Skeletal muscle satellite cell (primary cell): Measurements from ENCODE around the gene FRMD4A.

ENCODE experiments used
- H3K27me3 ChIP-seq: 2 replicates; pipeline ENCODE4 v1.7.0; 2013; ENCODE audit warnings: low read length; ENCODE audit not compliant: control insufficient read depth, insufficient read depth
- H3K36me3 ChIP-seq: 2 replicates; pipeline ENCODE4 v1.7.0; 2013; ENCODE audit warnings: mild to moderate bottlenecking, control low read depth, low read length; ENCODE audit not compliant: insufficient read depth
- H3K4me1 ChIP-seq: 2 replicates; pipeline ENCODE4 v1.7.0; 2013; ENCODE audit warnings: low read length; ENCODE audit not compliant: control insufficient read depth, insufficient read depth
- H3K4me2 ChIP-seq: 2 replicates; pipeline ENCODE4 v1.7.0; 2013; ENCODE audit warnings: mild to moderate bottlenecking, low read length
- H3K4me3 ChIP-seq: 2 replicates; pipeline ENCODE4 v1.7.0; 2013; ENCODE audit warnings: low read length
- H3K9ac ChIP-seq: 2 replicates; pipeline ENCODE4 v1.7.0; 2013; ENCODE audit warnings: mild to moderate bottlenecking, low read depth, low read length, moderate library complexity
- H3K9me3 ChIP-seq: replicated peaks from 2 replicates; pipeline ENCODE4 v1.7.0; 2013; ENCODE audit warnings: mild to moderate bottlenecking, control low read depth, low read length

The FRMD4A gene

GRCh38 chr10:13706604-13707003, 624.1 kb downstream of the FRMD4A start:
- H3K9me3 ChIP-seq: no peaks in the 10 kb centered on the region
- H3K36me3 ChIP-seq: peaks cover 26% of the 10 kb centered on the region
- H3K4me1 ChIP-seq: peaks cover 46% of the 10 kb centered on the region
- H3K9ac ChIP-seq: peak overlapping the region; percentile 87
- no peaks in the 10 kb centered on the region for H3K27me3 ChIP-seq
- H3K4me2 ChIP-seq: peak overlapping the region; percentile 94
- peak overlapping the region; percentile 94 for H3K4me3 ChIP-seq

- Histone ChIP-seq H3K36me3 (peaks cover 30% of the 10 kb centered on the region), H3K27me3 (no peaks in the 10 kb centered on the region), H3K4me1 (peaks cover 43% of the 10 kb centered on the region), H3K9me3 (no peaks in the 10 kb centered on the region), H3K4me3 (peak overlapping the region; percentile 94), H3K9ac (peak overlapping the region; percentile 87), H3K4me2 (peak overlapping the region; percentile 94)
These were observed 624.5 kb downstream of the FRMD4A start for GRCh38 chr10:13706175-13706574.

DNA sequence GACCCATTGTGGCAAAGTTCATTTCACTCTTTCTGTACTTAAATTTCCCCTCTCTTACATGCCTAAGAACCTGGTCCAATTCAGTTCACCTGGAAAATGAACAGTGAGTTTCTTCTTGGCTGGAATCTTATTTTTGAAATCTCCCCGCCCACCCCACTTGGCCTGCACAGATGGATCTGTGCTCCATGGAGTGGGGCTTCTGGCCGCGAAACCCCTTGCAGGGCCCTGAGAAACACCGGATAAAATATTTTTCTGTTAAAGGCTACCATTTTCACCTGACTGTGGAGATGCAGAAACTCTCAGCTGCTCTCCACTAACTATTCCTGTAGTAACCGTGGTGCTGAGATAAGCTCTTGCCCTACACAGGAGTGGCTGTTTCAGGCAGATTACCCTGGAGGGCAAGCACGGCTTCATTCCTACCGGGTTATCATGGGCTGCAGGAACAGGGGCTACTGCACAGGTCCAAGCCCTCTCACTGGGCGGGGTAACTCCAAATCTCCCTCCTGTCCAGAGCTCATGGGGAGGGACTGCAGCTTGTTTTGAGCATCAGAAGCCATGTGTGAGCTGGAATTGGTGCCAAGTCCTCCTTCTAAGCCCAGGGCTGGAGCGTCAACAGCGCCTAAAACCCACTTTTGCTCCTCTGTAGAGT, 625.1 kb downstream of the FRMD4A start:
- Histone ChIP-seq H3K9ac (peak overlapping the region; percentile 87), H3K4me1 (peaks cover 43% of the 10 kb centered on the region)

DNA sequence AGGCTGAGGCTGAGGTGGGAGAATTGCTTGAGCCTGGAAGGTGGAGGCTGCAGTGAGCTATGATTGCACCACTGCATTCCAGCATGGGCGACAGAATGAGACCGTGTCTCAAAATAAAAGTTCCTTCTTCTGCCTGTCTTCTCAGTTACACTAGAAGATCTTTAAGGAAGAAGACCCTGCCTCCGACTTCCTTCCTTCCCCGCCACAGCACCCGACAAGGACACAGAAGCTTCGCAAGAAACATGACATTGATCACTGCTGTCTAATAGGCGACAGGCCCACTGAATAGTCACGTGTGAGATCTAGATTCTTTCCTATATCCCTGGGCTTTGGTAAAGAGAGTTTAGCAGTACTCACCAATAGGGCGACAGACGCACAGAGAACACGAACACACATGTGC, 625.8 kb downstream of the FRMD4A start:
- H3K4me2 ChIP-seq: peak overlapping the region; percentile 94
- no peaks in the 10 kb centered on the region for H3K27me3 ChIP-seq
- H3K9me3 ChIP-seq: no peaks in the 10 kb centered on the region
- peaks cover 40% of the 10 kb centered on the region for H3K36me3 ChIP-seq
- H3K4me1 ChIP-seq: peaks cover 43% of the 10 kb centered on the region
- H3K4me3 ChIP-seq: peak overlapping the region; percentile 94
- no peak overlapping the region for H3K9ac ChIP-seq

More for the DNA sequence above, 625.1 kb downstream of the FRMD4A start:
- H3K4me3 ChIP-seq: peak overlapping the region; percentile 94
- peak overlapping the region; percentile 94 for H3K4me2 ChIP-seq
- H3K36me3 ChIP-seq: peaks cover 34% of the 10 kb centered on the region
- H3K9me3 ChIP-seq: no peaks in the 10 kb centered on the region
- no peaks in the 10 kb centered on the region for H3K27me3 ChIP-seq

DNA sequence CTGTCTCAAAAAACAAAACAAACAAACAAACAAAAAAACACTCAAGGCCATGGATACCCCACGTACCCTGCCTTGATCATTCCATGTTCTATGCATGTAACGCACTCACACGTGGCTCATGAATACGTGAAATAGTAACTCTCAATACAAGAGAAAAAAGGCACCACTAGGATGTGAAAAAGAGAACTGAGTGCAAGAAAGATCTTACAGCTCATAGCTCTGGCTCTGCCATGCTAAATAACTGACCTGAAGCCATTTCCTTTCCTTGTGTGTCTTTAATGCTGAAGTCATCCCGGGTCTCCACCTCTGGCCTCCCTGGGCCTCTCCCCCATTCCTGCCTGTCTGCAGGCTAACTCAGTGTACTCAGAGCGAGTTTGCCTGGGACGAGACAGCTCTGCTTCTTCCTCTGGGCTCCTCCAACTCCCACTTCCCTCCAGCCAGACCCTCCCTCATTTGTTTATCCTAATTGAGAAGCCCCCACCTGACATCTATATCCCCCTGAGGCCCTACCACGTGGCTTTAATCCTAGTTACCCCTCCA, 626.7 kb downstream of the FRMD4A start:
- Histone ChIP-seq H3K36me3 (peaks cover 48% of the 10 kb centered on the region), H3K9ac (no peak overlapping the region), H3K27me3 (no peaks in the 10 kb centered on the region), H3K9me3 (no peaks in the 10 kb centered on the region), H3K4me1 (peaks cover 43% of the 10 kb centered on the region), H3K4me3 (peak overlapping the region; percentile 94), H3K4me2 (peak overlapping the region; percentile 94)

- H3K4me1 ChIP-seq: peaks cover 37% of the 10 kb centered on the region
- H3K4me3 ChIP-seq: no peak overlapping the region
- no peaks in the 10 kb centered on the region for H3K27me3 ChIP-seq
- no peaks in the 10 kb centered on the region for H3K9me3 ChIP-seq
- no peak overlapping the region for H3K9ac ChIP-seq
- H3K36me3 ChIP-seq: peaks cover 54% of the 10 kb centered on the region
- peak overlapping the region; percentile 50 for H3K4me2 ChIP-seq
These were observed 627.5 kb downstream of the FRMD4A start for GRCh38 chr10:13703101-13703818.

DNA sequence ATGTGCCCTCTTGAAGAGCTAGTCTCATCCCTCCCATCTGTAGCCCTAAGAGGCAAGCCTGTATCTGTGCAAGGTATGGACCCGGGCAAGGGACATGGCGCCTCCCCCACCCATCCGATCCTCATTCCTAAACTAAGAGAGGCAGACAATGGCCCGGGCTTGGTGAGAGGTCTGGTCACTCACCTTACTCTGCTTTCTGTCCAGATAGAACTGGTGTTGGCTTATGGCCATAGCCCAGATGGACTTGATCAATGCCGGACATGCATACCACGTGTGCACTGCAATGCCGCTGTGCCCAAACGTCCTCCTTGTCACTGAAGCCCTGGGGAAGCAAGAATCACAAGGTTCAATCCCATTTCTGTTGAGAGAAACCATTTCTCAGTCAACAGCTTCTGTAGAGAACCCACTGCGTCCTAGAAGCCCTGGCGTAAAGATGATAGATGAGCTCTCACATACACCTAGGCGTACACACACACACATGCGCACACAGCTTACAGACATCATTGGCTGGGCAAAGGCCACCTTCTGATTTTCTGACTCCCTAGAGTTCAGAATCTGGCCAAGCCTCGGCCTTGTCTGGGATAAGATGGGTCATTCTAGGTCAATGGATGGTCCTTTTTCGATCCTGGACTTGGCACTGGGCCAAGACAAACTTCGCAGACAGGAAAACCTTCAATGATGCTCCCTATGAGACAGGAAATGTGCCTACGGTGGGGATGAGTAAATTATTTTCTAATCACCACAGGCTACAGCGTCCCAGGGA, 629.4 kb downstream of the FRMD4A start:
- H3K36me3 ChIP-seq: peaks cover 73% of the 10 kb centered on the region
- no peak overlapping the region for H3K9ac ChIP-seq
- H3K27me3 ChIP-seq: no peaks in the 10 kb centered on the region
- peaks cover 30% of the 10 kb centered on the region for H3K4me1 ChIP-seq
- no peak overlapping the region for H3K4me3 ChIP-seq
- H3K4me2 ChIP-seq: no peak overlapping the region
- H3K9me3 ChIP-seq: no peaks in the 10 kb centered on the region

GRCh38 chr10:13700473-13701144, 630.1 kb downstream of the FRMD4A start:
- no peaks in the 10 kb centered on the region for H3K27me3 ChIP-seq
- peaks cover 23% of the 10 kb centered on the region for H3K4me1 ChIP-seq

GRCh38 chr10:13699216-13699615, 631.5 kb downstream of the FRMD4A start:
- peaks cover 9% of the 10 kb centered on the region for H3K4me1 ChIP-seq
- no peaks in the 10 kb centered on the region for H3K9me3 ChIP-seq
- no peak overlapping the region for H3K4me3 ChIP-seq
- no peaks in the 10 kb centered on the region for H3K27me3 ChIP-seq
- no peak overlapping the region for H3K9ac ChIP-seq
- H3K36me3 ChIP-seq: peaks cover 79% of the 10 kb centered on the region
- H3K4me2 ChIP-seq: no peak overlapping the region

More at GRCh38 chr10:13700473-13701144, 630.1 kb downstream of the FRMD4A start:
- Histone ChIP-seq H3K36me3 (peaks cover 77% of the 10 kb centered on the region), H3K9ac (no peak overlapping the region), H3K4me3 (no peak overlapping the region), H3K4me2 (no peak overlapping the region), H3K9me3 (no peaks in the 10 kb centered on the region)

DNA sequence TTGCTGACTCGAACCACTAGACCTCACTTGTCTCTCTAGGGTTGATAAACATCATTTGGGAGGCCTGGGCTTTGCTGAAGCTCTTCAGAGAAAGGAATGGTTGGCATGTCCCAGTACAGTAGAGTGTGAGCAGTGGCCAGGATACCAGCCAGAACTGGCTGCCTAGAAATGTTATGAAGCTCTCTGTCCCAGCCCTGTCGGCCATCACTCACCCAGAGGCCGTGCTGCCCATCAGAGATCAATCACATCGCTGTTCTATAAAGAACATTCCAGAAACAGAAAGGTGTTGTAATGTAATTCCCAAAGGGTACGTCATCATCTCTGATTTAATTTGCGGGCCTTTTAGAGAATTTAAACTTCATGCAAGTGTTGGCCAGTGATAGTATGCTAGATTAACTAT, 632.5 kb downstream of the FRMD4A start:
- Histone ChIP-seq H3K4me3 (no peak overlapping the region), H3K27me3 (no peaks in the 10 kb centered on the region), H3K4me1 (peaks cover 5% of the 10 kb centered on the region), H3K9ac (peak overlapping the region; percentile 29), H3K4me2 (peak overlapping the region; percentile 38), H3K36me3 (peaks cover 81% of the 10 kb centered on the region), H3K9me3 (no peaks in the 10 kb centered on the region)

GRCh38 chr10:13696071-13696470, 634.7 kb downstream of the FRMD4A start:
- no peak overlapping the region for H3K4me2 ChIP-seq
- H3K36me3 ChIP-seq: peaks cover 89% of the 10 kb centered on the region
- H3K27me3 ChIP-seq: no peaks in the 10 kb centered on the region
- no peaks in the 10 kb centered on the region for H3K9me3 ChIP-seq
- no peak overlapping the region for H3K4me3 ChIP-seq
- no peak overlapping the region for H3K9ac ChIP-seq
- H3K4me1 ChIP-seq: no peaks in the 10 kb centered on the region
